Nucleus accumbens (tissue), 56 donors: ENCODE data around the gene TSC22D1.

Experiments used
- DNase-seq, 56 donors: peaks; one replicate each; lab custom pipeline; 2025; lab: John Stamatoyannopoulos, UW

The TSC22D1 gene

GRCh38 chr13:44393391-44393790, 182.7 kb downstream of the TSC22D1 start:
- DNase-seq = no peak

GRCh38 chr13:44389876-44390275, 186.3 kb downstream of the TSC22D1 start:
- DNase-seq = no peak

GRCh38 chr13:44389060-44389666, 187.0 kb downstream of the TSC22D1 start:
- no peak for DNase-seq

DNA sequence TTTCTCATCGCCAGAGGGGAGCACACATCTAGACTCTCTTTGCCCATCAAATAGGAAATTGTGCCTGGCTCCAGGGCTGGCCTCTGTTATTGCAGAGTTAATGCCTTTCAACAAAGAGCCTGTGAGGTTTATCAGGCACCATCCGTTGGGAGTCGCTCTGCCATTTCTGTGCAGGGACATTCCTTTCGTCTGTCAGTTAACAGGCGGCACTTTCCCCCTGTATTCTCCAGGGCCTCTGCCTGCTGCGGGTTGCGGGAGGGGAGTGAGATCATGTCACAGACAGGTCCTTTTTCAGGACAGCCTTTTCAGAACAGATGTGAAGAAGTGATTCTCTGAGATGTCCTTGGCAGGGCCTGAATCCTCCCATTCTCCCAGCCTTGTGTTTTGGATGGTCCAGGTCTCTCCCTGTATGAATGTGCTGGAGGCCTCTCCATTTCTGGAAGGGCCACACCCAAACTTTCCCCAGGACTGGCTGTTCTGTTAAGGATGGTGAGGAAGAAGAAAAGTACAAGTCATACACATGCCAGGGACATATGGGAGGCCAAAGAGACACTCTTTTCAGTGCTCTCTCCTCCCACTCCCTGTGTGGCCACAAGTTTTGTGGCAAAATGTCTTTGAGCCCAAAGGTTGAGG, 187.6 kb downstream of the TSC22D1 start:
- DNase-seq = peak in 2 of 56 donors; percentile 5 to 9

DNA sequence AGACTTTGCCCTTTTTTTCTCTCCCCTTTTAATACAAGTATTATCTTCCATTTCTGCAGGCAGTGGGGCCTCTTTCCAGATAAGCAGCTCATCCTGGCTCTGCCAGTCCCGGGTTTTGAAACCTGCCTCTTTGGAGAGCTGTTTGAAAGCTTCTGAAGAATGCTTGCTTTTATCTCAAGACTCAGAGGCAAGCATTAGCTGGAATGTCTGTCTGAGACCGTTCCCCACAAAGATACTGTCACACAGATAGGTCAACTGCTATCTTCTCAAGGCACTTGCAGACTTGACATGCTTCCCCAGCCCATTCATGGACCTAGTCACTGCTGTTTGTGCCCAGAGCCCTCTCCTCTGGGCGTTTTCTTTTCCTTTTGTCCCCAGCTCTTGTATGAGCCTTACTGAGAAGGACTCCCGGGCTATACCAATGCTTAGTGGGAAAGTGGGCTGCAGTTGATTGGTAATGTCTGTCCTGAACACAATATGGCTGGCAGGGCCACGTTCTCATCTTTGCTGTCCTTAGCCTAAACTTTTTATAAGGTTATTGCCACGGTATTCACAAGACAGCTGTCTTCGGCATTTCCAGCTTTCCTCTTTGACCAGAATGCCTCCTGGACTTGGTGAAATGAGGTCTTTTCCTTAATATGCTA, 189.1 kb downstream of the TSC22D1 start:
- DNase-seq = no peak

- DNase-seq = no peak
Observed at GRCh38 chr13:44385847-44386246, 190.3 kb downstream of the TSC22D1 start.

GRCh38 chr13:44385401-44385800, 190.7 kb downstream of the TSC22D1 start:
- no peak for DNase-seq

GRCh38 chr13:44384778-44385177, 191.4 kb downstream of the TSC22D1 start:
- no peak for DNase-seq

- no peak for DNase-seq
Observed at GRCh38 chr13:44383945-44384344, 192.2 kb downstream of the TSC22D1 start.

- DNase-seq = no peak
Observed at GRCh38 chr13:44382635-44383145, 193.4 kb downstream of the TSC22D1 start.
